Ishikawa (cell line): ENCODE data around the gene DMKN.

Experiments
- CEBPB ChIP-seq: IDR thresholded peaks from 2 replicates; pipeline ENCODE4 v1.6.1; 2012
- CREB1 ChIP-seq: IDR thresholded peaks from 2 replicates; pipeline ENCODE4 v1.6.1; 2012; ENCODE audit warnings: low read depth
- EGR1 ChIP-seq: IDR thresholded peaks from 2 replicates; pipeline ENCODE4 v1.6.1; 2012
- EP300 ChIP-seq: IDR thresholded peaks from 2 replicates; pipeline ENCODE4 v1.6.1; 2012; ENCODE audit warnings: borderline replicate concordance
- FOXM1 ChIP-seq: IDR thresholded peaks from 2 replicates; pipeline ENCODE4 v1.6.1; 2012; ENCODE audit warnings: low read depth, borderline replicate concordance
- NFIC ChIP-seq: IDR thresholded peaks from 2 replicates; pipeline ENCODE4 v1.6.1; 2012
- RAD21 ChIP-seq: IDR thresholded peaks from 2 replicates; pipeline ENCODE4 v1.6.1; 2012; ENCODE audit warnings: low read depth
- TAF1 ChIP-seq: IDR thresholded peaks from 2 replicates; pipeline ENCODE4 v1.6.1; 2012; ENCODE audit warnings: low read depth, mild to moderate bottlenecking
- TCF12 ChIP-seq: IDR thresholded peaks from 2 replicates; pipeline ENCODE4 v1.6.1; 2012; ENCODE audit warnings: low read depth
- TEAD4 ChIP-seq: IDR thresholded peaks from 2 replicates; pipeline ENCODE4 v1.6.1; 2012
- YY1 ChIP-seq: IDR thresholded peaks from 2 replicates; pipeline ENCODE4 v1.6.1; 2012; ENCODE audit warnings: low read depth
- ZBTB7A ChIP-seq: IDR thresholded peaks from 2 replicates; pipeline ENCODE4 v1.6.1; 2012; ENCODE audit warnings: low read depth
- TF ChIP-seq, protein P1 (sequence below): IDR thresholded peaks from 2 replicates; pipeline ENCODE4 v1.6.1; 2012
- TF ChIP-seq, protein P2 (sequence below): IDR thresholded peaks from 2 replicates; pipeline ENCODE4 v1.6.1; 2012; ENCODE audit warnings: low read depth, mild to moderate bottlenecking
- TF ChIP-seq, protein P3 (sequence below): IDR thresholded peaks from 2 replicates; pipeline ENCODE4 v1.6.1; 2012

The DMKN gene

DNA sequence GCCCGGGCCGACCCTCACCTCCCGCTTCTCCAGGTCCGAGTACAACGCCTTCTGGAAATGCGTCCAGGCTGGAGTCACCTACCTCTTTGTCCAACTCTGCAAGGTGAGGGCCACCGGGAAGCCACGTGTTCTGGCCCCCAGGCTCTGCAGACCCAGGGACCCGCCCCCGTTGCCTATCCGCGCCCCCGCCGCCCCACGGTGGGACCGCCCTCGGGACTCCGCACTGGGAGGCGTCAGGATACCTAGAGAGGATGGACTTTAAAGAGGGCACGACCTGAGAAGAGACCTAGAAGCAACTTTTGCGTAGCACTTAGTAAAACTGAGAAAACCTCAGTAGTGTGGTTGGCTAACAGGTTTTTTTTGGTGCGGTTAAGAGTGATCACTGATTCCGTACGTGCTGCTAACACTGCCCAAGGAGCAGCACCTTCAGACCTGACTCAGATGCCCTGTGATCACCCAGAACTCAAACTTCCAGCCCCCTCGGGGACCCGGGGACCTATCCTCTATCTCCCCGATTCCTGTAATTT is 32.5 kb upstream of the DMKN start:
- TF ChIP-seq CREB1 (no peak), TEAD4 (no peak), EGR1 (peak; percentile 53; the same call in 1 of the 2 replicates), ZBTB7A (peak; percentile 69), EP300 (no peak), RAD21 (no peak), NFIC (no peak), TCF12 (no peak; the same call in none of the 2 replicates)
- TF ChIP-seq, protein P1, sequence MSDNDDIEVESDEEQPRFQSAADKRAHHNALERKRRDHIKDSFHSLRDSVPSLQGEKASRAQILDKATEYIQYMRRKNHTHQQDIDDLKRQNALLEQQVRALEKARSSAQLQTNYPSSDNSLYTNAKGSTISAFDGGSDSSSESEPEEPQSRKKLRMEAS, result no peak; the same call in 1 of the 2 replicates
- TF ChIP-seq, protein P2, sequence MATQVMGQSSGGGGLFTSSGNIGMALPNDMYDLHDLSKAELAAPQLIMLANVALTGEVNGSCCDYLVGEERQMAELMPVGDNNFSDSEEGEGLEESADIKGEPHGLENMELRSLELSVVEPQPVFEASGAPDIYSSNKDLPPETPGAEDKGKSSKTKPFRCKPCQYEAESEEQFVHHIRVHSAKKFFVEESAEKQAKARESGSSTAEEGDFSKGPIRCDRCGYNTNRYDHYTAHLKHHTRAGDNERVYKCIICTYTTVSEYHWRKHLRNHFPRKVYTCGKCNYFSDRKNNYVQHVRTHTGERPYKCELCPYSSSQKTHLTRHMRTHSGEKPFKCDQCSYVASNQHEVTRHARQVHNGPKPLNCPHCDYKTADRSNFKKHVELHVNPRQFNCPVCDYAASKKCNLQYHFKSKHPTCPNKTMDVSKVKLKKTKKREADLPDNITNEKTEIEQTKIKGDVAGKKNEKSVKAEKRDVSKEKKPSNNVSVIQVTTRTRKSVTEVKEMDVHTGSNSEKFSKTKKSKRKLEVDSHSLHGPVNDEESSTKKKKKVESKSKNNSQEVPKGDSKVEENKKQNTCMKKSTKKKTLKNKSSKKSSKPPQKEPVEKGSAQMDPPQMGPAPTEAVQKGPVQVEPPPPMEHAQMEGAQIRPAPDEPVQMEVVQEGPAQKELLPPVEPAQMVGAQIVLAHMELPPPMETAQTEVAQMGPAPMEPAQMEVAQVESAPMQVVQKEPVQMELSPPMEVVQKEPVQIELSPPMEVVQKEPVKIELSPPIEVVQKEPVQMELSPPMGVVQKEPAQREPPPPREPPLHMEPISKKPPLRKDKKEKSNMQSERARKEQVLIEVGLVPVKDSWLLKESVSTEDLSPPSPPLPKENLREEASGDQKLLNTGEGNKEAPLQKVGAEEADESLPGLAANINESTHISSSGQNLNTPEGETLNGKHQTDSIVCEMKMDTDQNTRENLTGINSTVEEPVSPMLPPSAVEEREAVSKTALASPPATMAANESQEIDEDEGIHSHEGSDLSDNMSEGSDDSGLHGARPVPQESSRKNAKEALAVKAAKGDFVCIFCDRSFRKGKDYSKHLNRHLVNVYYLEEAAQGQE, result no peak

DNA sequence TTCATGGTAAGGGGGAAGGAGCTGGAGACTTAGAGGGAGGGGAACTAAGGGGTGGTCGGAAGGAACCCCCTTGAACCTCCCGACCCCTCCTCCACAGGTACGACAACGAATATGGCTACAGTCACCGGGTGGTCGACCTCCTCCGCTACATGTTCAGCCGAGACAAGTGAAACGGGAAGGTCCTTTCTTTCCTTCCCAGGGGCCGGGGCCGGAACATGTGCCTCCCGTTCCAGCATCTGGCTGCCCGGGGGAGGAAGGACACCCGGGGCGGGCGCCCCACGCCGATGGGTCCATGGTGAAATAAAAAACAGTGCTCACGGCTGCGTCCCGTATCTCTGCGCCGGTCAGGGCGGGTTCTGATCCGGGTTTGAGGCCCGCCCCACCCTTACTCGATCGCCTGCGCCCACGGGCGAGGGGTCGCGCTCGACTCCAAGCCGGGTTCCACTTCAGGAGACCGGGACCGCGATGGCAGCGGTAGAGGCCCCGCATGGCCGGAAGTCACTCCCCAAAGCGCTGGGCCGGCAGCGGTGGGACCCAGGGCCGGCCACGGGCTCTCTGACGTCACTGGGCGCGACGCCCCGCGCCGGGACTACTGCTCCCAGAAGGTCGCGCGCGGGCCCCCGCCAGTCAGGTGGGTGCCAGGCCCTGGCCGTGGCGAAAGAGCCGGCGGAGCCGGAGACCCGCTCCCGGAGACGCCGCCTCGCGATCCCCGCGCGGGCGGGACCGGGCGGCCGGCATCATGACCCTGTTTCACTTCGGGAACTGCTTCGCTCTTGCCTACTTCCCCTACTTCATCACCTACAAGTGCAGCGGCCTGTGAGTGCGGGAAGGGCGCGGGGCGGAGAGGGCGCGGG is 31.8 kb upstream of the DMKN start, which contains the start of gene TMEM147:
Gene TMEM147 (plus strand): TSS at position 626 of the 854 bp plus-strand sequence. CDS start 114 bp downstream, at position 740.
- TF ChIP-seq FOXM1 (no peak), CREB1 (peak; percentile 93), TAF1 (peak; percentile 77), RAD21 (no peak), ZBTB7A (no peak; the same call in none of the 2 replicates), TCF12 (peak; percentile 60), YY1 (peak; percentile 55; the same call in 1 of the 2 replicates)
- TF ChIP-seq, protein P1, result peak; percentile 84
- TF ChIP-seq, protein P3, sequence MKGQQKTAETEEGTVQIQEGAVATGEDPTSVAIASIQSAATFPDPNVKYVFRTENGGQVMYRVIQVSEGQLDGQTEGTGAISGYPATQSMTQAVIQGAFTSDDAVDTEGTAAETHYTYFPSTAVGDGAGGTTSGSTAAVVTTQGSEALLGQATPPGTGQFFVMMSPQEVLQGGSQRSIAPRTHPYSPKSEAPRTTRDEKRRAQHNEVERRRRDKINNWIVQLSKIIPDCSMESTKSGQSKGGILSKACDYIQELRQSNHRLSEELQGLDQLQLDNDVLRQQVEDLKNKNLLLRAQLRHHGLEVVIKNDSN, result peak; percentile 90

DNA sequence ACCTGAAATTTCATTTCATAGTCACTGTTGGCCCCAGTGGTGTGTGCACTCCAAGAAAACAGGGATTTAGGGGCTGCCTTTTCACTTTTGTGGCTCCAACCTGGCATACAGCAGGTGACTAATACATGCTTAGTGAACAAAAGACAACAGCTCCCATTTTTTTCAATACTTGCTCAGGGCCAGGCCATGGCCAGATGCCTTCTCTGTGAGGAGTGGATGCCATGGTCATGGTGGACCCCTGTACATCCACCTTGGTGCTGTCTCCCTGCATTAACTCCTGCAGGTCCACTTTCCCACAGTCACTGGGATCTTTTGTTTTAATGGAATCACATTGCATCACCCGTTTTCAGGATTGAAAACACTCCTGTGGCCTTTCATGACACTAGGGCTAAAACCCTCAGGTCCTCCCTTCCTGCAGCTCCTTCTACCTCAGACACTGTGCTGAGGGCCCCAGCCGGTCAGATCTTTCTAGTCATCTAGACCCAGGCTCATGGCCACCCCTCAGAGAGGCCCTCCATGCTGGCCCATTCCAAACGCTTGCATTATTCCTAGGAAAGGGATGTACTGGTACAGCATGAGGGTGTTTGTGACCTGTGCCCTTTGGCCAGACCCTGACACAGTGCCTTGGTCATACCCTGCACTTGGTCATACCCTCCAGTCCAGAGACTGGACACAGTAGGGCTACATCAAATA is 30.8 kb upstream of the DMKN start:
- TF ChIP-seq CREB1, result no peak
- TF ChIP-seq ZBTB7A, result no peak
- TF ChIP-seq CEBPB, result no peak
- no peak for TF ChIP-seq RAD21
- TF ChIP-seq TCF12, result no peak
- no peak for TF ChIP-seq YY1
- TF ChIP-seq EGR1, result no peak
- TF ChIP-seq, protein P1, result no peak
- TF ChIP-seq, protein P3, result no peak
- no peak for TF ChIP-seq NFIC
- no peak for TF ChIP-seq EP300

DNA sequence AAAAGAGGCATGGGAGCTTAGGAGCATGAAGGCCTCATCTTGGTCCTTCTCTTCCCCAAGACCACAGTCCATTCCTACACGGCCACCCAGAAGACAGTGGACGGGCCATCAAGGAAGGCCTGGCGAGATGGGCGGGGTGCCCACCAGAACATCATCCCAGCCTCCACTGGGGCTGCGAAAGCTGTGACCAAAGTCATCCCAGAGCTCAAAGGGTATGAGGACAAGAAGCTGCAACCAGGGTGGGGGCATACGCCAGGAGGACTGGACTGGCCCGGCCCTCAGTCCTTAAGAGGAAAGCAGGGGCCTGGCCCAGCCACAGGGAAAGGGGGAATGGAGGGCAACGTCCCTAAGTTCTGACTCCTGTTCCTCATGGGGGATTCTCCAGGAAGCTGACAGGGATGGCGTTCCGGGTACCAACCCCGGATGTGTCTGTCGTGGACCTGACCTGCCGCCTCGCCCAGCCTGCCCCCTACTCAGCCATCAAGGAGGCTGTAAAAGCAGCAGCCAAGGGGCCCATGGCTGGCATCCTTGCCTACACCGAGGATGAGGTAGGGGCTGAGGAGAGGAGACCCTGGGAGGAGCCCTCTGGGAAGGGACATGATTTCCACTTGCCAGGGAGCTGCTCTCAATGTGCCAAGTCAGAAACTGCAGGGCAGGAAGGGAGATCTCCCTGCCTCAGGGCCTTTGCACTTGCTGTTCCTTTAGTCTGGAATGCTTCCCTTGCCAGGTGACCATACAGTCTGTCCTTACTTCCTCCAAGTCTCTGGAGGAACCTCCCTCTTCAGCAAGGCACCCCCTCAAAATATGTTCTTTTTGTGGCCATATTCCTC is 30.0 kb upstream of the DMKN start:
- TF ChIP-seq, protein P1, result no peak
- TF ChIP-seq TAF1 (no peak), CEBPB (no peak), NFIC (no peak), YY1 (no peak), FOXM1 (no peak), TEAD4 (no peak), EGR1 (no peak), CREB1 (no peak), TCF12 (no peak), EP300 (no peak)
- TF ChIP-seq, protein P3, result no peak
- TF ChIP-seq, protein P2, result no peak
